HG02970 (cell line): ENCODE measurements around the gene KIAA0319L.
"Not testable (repeated sequence)": the region's sequence is repeated elsewhere in the genome, so short reads cannot be mapped to it uniquely, and the experiment has no call there.

Experiments
- ATAC-seq: cut with Tn5 transposase; IDR thresholded peaks from one replicate; pipeline ENCODE4 v1.9.1; 2021; ENCODE audit warnings: mild to moderate bottlenecking, moderate library complexity, moderate number of reproducible peaks; ENCODE audit not compliant: unreplicated experiment, low FRiP score

The KIAA0319L gene

GRCh38 chr1:35585281-35585680 lies 28.1 kb upstream of the KIAA0319L start:
- no peak for ATAC-seq

- not testable (repeated sequence) for ATAC-seq
Observed at GRCh38 chr1:35581621-35582020, 24.4 kb upstream of the KIAA0319L start.

GRCh38 chr1:35580949-35581388 lies 23.8 kb upstream of the KIAA0319L start:
- no peak for ATAC-seq

DNA sequence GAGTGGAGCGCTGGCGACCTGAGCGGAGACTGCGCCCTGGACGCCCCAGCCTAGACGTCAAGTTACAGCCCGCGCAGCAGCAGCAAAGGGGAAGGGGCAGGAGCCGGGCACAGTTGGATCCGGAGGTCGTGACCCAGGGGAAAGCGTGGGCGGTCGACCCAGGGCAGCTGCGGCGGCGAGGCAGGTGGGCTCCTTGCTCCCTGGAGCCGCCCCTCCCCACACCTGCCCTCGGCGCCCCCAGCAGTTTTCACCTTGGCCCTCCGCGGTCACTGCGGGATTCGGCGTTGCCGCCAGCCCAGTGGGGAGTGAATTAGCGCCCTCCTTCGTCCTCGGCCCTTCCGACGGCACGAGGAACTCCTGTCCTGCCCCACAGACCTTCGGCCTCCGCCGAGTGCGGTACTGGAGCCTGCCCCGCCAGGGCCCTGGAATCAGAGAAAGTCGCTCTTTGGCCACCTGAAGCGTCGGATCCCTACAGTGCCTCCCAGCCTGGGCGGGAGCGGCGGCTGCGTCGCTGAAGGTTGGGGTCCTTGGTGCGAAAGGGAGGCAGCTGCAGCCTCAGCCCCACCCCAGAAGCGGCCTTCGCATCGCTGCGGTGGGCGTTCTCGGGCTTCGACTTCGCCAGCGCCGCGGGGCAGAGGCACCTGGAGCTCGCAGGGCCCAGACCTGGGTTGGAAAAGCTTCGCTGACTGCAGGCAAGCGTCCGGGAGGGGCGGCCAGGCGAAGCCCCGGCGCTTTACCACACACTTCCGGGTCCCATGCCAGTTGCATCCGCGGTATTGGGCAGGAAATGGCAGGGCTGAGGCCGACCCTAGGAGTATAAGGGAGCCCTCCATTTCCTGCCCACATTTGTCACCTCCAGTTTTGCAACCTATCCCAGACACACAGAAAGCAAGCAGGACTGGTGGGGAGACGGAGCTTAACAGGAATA lies 20.1 kb upstream of the KIAA0319L start:
- no peak for ATAC-seq

DNA sequence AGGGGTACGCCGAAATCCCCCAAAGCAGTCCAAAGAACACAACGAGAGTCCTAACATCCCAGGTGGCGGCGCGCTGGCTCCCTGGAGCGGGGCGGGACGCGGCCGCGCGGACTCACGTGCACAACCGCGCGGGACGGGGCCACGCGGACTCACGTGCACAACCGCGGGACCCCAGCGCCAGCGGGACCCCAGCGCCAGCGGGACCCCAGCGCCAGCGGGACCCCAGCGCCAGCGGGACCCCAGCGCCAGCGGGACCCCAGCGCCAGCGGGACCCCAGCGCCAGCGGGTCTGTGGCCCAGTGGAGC lies 19.5 kb upstream of the KIAA0319L start:
- not testable (repeated sequence) for ATAC-seq

GRCh38 chr1:35576061-35576765 lies 19.0 kb upstream of the KIAA0319L start:
- no peak for ATAC-seq

- ATAC-seq = no peak
Observed at GRCh38 chr1:35575416-35575958, 18.3 kb upstream of the KIAA0319L start.

DNA sequence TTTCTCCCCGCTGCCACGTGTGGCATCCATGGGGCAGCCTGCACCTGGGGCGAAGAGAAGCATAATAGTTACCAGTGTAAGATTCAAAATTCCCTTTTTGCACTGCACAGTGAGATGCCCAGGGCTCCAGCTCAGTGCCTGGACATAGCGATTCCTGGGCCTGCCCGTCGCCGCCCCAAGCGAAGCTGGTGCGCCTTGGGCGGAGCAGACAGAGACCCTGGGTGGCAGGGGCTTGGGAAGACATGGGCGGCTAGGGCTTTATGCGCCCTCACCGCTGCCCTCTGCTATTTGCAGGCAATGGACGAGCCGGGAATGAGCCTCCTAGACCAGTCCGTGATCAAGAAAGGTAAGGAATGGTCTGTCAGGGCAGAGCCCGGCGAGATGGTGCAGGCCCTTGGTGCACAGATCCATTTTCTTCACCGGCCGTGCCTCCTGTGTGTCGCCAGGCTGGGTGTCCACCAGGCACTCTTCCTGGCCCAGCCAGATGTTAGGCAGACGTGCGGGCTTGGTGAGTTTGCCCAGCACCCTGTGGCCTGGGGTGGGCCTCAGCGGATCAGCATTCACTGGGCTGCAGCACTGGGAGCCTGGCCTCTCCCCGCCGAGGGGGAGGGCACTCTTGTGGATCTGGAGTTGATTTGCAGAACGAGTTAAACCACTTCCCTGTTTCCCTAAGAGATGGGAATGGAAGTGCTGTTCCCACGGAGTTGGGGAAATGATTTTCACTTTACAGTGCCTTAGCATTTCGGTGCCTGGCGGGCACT lies 17.6 kb upstream of the KIAA0319L start:
- no peak for ATAC-seq

DNA sequence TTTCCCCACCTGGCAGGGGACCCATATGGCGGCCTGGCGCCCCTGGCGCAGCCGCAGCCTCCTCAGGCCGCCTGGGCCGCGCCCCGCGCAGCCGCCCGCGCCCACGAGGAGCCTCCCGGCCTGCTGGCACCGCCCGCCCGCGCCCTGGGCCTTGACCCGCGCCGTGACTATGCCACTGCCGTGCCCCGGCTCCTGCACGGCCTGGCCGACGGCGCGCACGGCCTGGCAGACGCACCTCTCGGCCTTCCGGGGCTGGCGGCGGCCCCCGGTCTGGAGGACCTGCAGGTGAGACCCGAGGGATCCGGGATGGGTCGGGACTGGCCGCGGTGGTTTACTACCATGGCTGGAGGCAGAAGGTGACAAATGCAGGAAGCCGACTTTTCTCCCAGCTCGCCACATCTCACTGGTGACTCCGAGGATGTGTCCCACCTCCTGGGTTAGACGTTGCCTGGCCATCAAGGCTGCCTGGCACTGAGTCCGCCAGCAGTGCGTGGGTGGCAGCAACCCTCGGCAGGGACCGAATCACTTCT lies 17.0 kb upstream of the KIAA0319L start:
- ATAC-seq = no peak

DNA sequence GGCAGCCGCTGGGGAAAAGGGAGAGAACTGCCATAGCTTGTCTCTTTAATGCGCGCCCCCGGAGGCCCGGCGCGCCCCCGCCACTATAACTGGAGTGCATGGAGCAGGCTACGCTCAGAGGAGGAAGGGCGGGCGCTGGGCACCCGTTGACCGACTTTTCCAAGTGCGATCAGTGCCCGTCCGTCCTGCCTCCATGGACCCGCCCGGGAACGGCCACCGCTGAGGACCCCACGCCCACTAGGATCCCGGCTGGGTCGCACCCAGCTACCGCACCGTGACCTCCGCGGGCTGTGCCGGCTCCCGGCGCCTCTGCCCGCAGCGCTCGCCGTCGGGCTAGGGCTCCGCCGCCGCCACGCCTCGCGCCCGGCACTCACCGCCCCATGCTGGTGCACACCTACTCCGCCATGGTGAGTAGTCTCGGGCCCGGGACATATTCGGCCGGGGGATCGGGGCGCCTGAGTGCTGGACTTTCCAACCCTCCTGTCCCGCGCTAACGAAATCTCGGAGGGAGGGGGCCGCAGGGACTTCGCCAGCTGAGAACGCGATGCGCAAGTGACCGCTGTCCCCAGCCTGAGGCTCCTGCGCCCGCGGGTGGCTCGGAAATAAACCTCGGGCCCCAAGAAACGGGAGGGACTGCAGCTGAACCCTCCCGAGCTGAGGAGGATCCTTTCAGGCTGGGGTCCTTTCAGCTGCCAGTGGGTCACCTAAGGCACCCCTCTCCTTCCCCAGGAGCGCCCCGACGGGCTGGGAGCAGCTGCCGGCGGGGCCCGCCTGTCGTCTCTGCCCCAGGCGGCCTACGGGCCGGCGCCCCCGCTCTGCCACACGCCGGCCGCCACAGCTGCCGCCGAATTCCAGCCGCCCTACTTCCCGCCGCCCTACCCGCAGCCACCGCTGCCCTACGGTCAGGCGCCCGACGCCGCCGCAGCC lies 16.3 kb upstream of the KIAA0319L start, which contains the start of gene TFAP2E:
TFAP2E (plus strand) TSS at position 117 of the 927 bp plus-strand sequence; CDS start at position 381, 264 bp downstream.
- ATAC-seq = no peak

DNA sequence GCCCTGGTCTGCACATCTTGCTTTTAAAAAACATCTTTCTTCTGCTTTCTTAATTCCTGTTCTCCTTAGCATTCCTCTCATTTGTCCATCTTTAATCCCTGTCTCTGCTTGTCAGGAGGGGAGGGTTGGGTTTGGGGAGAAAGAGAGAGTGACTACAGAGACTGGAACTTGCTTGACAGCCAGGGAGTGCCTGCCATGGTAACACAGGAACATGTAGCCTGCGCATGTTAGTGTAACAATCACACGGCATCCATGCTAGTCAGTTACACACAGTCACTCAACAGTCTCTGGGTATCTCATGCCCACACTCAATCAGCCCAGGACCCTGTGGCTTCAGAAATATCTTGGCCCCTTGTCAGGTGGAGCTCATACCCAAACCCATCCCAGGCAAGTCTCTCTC lies 15.1 kb upstream of the KIAA0319L start:
- no peak for ATAC-seq

DNA sequence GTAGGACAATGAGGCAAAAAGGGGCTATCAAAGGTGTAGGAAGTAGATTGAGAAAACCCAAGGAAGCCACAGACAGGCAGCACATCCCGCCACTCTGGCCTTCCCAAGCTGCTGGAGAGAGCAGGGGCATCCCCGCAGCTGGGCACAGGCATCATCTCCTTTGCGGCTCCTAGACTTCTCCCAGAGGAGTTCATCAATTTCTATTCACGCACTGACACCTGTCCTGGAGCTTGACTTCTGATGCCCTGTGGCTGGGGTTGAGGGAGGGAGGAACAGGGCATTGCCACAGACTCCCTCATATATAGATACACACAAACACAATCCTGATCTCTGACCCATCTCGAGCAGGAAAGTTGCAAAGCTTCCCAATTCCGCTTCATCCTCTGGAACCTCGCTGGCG lies 14.1 kb upstream of the KIAA0319L start:
- ATAC-seq = no peak

GRCh38 chr1:35570589-35571137 lies 13.5 kb upstream of the KIAA0319L start:
- ATAC-seq = no peak

- ATAC-seq = no peak
Observed at GRCh38 chr1:35569936-35570335, 12.7 kb upstream of the KIAA0319L start.

- ATAC-seq = no peak
Observed at GRCh38 chr1:35568975-35569395, 11.8 kb upstream of the KIAA0319L start.

GRCh38 chr1:35567947-35568558 lies 10.8 kb upstream of the KIAA0319L start:
- no peak for ATAC-seq

DNA sequence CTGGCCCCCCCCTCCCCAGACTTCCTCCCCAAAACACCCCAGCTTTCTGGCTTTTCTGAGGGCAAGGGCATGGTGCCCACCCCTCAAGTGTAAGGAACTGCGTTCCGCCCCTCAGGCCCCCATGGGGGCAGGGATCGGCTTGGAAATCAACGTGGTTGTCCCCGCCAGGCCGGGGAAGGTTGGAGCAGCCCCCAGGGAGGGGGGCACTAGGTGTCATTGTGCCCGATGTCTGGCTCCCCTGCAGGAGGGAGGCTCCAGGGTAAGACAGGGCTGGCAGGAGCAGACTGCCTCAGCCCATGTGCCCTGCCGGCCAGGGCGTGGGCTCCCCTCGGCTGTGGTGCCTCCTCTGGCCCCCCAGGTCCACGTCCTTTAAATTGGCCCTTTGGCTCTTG lies 8.5 kb upstream of the KIAA0319L start:
- no peak for ATAC-seq

DNA sequence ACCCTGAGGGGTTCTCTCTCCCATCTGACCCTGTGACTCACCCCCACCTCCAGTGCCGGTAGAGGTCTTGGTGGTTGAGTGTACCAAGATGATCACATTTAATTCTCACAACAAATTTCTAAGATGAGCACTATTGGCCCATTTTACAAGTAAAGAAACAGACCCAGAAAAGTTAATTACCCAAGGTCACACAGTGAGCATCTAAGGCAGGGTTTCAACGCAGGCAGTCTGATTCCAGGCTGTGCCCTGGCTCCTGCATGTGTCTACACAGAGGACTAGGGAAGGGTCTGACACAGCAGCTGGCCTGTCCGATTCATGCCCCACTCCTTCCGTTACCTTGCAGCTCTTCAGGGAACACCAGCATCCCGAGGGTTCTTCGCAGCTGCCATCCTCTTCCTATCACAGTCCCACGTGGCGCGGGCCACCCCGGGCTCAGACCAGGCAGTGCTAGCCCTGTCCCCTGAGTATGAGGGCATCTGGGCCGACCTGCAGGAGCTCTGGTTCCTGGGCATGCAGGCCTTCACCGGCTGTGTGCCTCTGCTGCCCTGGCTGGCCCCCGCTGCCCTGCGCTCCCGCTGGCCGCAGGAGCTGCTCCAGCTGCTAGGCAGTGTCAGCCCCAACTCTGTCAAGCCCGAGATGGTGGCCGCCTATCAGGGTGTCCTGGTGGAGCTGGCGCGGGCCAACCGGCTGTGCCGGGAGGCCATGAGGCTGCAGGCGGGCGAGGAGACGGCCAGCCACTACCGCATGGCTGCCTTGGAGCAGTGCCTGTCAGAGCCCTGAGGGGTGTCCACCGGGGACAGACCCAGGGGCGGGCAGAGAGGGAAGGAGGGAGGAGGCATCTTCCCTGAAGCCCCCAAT lies 7.9 kb upstream of the KIAA0319L start:
- no peak for ATAC-seq
